Fibroblast of mammary gland (primary cell): ENCODE measurements around the gene HOXC4.

Experiments
- DNase-seq: peaks from one replicate; pipeline ENCODE4 v3.0.0-alpha.2; 2010; ENCODE audit warnings: low read depth
- H3K4me3 ChIP-seq: 2 replicates; pipeline ENCODE4 v1.5.1; 2011; ENCODE audit warnings: low read depth, mild to moderate bottlenecking, low read length, moderate library complexity; ENCODE audit not compliant: control insufficient read depth
- CTCF ChIP-seq: conservative IDR thresholded peaks from 2 replicates; pipeline ENCODE4 v1.5.1; 2011; ENCODE audit warnings: low read depth, low read length, inconsistent platforms; ENCODE audit not compliant: control insufficient read depth, insufficient read depth

The HOXC4 gene

GRCh38 chr12:54030442-54030801 lies 23.2 kb upstream of the HOXC4 start:
- no peak for DNase-seq
- TF ChIP-seq CTCF, result no peak
- H3K4me3 ChIP-seq, result peak overlapping the region; percentile 71

DNA sequence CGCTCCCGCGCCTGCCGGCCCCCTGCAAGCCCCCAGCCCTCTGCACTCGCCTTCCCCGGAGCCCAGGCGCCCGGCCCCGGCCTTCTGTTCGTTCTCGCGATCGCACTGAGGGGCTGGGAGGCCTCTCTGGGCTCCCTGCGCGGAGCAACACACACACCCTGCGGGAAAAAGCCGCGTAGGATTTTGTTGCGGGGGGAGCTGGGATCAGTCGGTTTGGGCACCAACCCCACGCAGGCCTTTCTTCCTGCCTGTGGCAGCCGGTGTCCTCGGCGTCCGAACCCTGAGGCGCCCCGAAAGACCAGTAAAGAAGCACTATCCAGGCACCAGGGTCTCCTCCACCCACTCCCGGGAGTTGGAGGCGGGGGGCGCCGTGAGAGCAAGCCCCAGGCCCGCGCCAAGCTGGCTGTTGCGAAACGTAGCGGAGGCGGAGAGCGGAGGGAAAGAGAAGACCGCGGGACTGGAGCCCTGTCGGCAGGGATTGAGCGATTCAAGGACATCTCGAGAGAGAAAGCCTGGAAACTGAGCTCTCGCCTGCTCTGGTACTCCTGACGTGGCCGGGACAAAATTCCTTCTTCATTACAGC lies 22.7 kb upstream of the HOXC4 start:
- no peak for TF ChIP-seq CTCF
- peak; percentile 94 for DNase-seq

DNA sequence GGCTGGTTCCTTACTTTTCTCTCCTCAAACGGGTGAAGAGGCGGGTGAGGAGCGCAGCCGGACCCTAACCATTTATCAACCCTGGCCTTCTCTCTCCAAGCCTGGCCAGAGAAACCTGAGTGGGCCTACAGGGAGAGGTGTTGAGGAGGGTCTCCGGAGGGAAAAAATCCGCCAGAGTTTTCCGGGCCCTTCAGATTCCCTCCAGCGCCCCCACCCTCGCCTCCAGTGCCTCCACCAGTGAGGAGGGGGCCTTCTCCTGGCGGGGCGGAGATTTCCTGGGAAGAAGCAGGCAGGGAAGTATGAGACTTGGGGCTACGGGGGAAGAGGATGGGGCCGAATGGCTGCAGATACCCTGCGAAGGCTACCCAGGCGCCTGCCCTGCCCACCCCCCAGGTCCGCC lies 22.2 kb upstream of the HOXC4 start:
- no peak for DNase-seq
- no peak for TF ChIP-seq CTCF
- H3K4me3 ChIP-seq, result peak overlapping the region; percentile 71

More for the DNA sequence above, 22.7 kb upstream of the HOXC4 start:
- H3K4me3 ChIP-seq, result peak overlapping the region; percentile 71

GRCh38 chr12:54032086-54032619 lies 21.5 kb upstream of the HOXC4 start:
- no peak for TF ChIP-seq CTCF
- DNase-seq, result no peak
- no peak overlapping the region for H3K4me3 ChIP-seq

DNA sequence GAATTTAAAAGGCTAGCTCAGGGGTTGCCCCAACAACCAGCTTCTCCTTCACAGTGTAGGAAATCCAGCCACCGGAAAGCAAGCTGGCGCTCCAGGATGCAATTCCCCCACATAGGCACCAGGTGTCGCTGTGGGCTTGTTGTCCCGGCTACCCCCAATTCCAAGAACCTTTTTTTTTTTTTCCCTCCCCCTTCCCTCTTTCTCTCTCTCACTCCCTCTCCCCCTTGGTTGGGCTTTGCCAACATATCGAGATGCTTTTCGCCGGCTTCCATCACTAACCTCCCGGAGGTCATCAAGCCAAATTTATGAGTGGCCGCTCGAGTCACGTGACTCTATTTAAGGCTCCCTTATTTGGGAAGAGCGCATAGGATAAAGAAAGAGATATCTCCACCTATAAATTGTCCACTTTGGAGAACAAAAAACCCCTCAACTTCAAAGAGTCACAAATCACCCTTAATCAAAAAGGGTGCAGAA lies 21.0 kb upstream of the HOXC4 start, which contains the start of gene HOXC5:
TSS of gene HOXC5 (plus strand) at position 424 of the 474 bp plus-strand sequence. CDS start 73 bp downstream, outside the sequence.
- peak; percentile 98 for TF ChIP-seq CTCF
- H3K4me3 ChIP-seq, result peak within 1 kb of the TSS; percentile 52
- peak; percentile 98 for DNase-seq

DNA sequence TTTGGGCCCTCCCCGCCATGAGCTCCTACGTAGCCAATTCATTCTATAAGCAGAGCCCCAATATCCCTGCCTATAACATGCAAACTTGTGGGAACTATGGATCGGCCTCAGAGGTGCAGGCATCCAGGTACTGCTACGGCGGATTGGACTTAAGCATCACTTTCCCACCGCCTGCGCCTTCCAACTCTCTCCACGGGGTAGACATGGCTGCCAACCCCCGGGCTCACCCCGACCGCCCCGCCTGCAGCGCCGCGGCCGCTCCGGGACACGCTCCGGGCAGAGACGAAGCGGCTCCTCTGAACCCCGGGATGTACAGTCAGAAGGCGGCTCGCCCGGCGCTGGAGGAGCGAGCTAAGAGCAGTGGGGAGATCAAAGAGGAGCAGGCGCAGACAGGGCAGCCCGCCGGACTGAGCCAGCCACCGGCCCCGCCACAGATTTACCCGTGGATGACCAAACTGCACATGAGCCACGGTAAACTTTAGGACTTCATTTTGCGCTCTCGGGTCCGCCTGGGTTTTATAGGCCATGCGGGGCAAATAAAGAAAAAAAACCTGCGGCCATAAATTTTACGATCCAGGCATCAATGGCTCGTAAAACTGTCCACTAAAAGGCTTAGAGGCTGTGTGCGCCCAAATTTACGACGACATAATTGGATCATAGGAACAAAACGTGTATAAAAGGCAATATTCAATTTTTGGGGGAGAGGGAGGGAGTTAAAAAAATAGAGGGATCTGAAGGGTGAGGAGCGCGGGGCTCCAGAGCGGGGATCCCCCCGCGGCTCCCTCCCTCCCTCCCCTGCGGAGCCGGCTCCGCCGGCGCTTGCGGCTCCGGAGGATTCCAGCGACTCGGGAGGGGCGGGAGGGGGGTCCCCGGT lies 20.3 kb upstream of the HOXC4 start:
- no peak for TF ChIP-seq CTCF
- H3K4me3 ChIP-seq, result peak overlapping the region; percentile 52
- DNase-seq, result peak; percentile 60
